GM10847 (cell line): ENCODE measurements around the gene MYH15.

Source experiments
- POLR2A ChIP-seq: IDR thresholded peaks from 2 replicates; pipeline ENCODE4 v1.6.1; 2011; ENCODE audit not compliant: insufficient read length; ENCODE audit errors: extremely low read depth

MYH15 gene

GRCh38 chr3:108488631-108489030 lies 21.8 kb downstream of the MYH15 start:
- no peak for TF ChIP-seq POLR2A

GRCh38 chr3:108487439-108487838 lies 23.0 kb downstream of the MYH15 start:
- no peak for TF ChIP-seq POLR2A

GRCh38 chr3:108486941-108487340 lies 23.5 kb downstream of the MYH15 start:
- no peak for TF ChIP-seq POLR2A

- TF ChIP-seq POLR2A: no peak
These were observed 24.1 kb downstream of the MYH15 start for GRCh38 chr3:108486338-108486737.

GRCh38 chr3:108485146-108485545 lies 25.2 kb downstream of the MYH15 start:
- no peak for TF ChIP-seq POLR2A

- no peak for TF ChIP-seq POLR2A
These were observed 31.2 kb downstream of the MYH15 start for GRCh38 chr3:108479224-108479623.

- no peak for TF ChIP-seq POLR2A
These were observed 32.8 kb downstream of the MYH15 start for GRCh38 chr3:108477511-108478147.

GRCh38 chr3:108475220-108475782 lies 35.1 kb downstream of the MYH15 start:
- TF ChIP-seq POLR2A: no peak

- no peak for TF ChIP-seq POLR2A
These were observed 35.8 kb downstream of the MYH15 start for GRCh38 chr3:108474581-108474980.

GRCh38 chr3:108473711-108474110 lies 36.7 kb downstream of the MYH15 start:
- TF ChIP-seq POLR2A: no peak

- no peak for TF ChIP-seq POLR2A
These were observed 38.3 kb downstream of the MYH15 start for GRCh38 chr3:108472001-108472591.

- TF ChIP-seq POLR2A: no peak
These were observed 39.0 kb downstream of the MYH15 start for GRCh38 chr3:108471426-108471825.

GRCh38 chr3:108469126-108469525 lies 41.3 kb downstream of the MYH15 start:
- TF ChIP-seq POLR2A: no peak

GRCh38 chr3:108468577-108468976 lies 41.8 kb downstream of the MYH15 start:
- TF ChIP-seq POLR2A: no peak

GRCh38 chr3:108462899-108463298 lies 47.5 kb downstream of the MYH15 start:
- no peak for TF ChIP-seq POLR2A

- no peak for TF ChIP-seq POLR2A
These were observed 48.7 kb downstream of the MYH15 start for GRCh38 chr3:108461661-108462111.

GRCh38 chr3:108459225-108459624 lies 51.2 kb downstream of the MYH15 start:
- no peak for TF ChIP-seq POLR2A

GRCh38 chr3:108455212-108455705 lies 55.1 kb downstream of the MYH15 start:
- no peak for TF ChIP-seq POLR2A
